GM12873 (cell line): ENCODE measurements around the gene VPS45.

Source experiments
- TF ChIP-seq, protein P1 (sequence below): IDR thresholded peaks from 2 replicates; pipeline ENCODE4 v1.5.1; 2012; ENCODE audit warnings: low read depth, mild to moderate bottlenecking, moderate library complexity, low read length, control low read depth; ENCODE audit not compliant: insufficient read depth; ENCODE audit errors: missing control alignments

The VPS45 gene

DNA sequence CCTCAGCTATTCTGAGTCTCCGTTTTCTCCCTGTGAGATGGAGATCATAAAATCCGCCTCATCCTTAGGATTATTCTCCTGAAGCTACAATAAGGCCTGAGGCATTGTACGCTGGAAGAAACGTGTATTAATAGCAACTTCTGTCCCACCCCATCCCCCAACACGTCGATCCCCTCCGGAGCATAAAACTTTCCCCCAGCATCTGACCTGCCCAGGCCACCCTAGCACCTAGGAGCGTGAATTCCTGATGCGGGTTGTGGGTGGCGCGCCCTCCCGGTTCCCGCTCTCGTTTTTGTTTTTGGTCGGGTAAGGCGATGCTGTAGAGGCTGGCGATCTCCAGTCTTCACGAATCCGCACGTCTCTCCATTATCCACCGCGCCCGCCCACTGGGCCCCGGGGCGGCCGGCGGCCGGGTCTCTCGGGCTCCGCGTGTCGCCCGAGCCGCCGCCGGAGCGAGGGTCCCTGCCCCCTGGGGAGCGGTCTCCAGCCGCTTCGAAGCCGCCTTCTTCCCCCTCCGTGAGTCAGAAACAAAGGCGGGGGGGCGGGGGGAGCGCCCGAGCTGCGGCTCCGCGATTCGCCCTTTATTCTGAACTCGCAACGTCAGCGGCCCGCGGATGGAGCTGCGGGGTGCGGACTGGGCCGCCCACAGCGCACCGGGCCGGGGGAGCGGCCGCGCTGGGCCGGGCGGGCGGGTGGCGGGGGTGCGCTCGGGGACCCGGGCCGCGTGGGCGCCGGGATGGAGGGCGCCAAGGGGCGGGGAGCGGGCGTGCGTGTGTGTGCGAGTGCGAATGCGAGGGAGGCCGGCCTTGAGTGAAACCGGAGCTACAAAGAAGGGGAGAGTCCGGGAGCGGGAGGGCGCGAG, 81.9 kb downstream of the VPS45 start, which contains the start of gene PLEKHO1:
Gene PLEKHO1 (plus strand): TSS at position 646 of the 862 bp plus-strand sequence. CDS start 342 bp downstream, outside the sequence.
- TF ChIP-seq, protein P1, sequence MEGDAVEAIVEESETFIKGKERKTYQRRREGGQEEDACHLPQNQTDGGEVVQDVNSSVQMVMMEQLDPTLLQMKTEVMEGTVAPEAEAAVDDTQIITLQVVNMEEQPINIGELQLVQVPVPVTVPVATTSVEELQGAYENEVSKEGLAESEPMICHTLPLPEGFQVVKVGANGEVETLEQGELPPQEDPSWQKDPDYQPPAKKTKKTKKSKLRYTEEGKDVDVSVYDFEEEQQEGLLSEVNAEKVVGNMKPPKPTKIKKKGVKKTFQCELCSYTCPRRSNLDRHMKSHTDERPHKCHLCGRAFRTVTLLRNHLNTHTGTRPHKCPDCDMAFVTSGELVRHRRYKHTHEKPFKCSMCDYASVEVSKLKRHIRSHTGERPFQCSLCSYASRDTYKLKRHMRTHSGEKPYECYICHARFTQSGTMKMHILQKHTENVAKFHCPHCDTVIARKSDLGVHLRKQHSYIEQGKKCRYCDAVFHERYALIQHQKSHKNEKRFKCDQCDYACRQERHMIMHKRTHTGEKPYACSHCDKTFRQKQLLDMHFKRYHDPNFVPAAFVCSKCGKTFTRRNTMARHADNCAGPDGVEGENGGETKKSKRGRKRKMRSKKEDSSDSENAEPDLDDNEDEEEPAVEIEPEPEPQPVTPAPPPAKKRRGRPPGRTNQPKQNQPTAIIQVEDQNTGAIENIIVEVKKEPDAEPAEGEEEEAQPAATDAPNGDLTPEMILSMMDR, result no peak

DNA sequence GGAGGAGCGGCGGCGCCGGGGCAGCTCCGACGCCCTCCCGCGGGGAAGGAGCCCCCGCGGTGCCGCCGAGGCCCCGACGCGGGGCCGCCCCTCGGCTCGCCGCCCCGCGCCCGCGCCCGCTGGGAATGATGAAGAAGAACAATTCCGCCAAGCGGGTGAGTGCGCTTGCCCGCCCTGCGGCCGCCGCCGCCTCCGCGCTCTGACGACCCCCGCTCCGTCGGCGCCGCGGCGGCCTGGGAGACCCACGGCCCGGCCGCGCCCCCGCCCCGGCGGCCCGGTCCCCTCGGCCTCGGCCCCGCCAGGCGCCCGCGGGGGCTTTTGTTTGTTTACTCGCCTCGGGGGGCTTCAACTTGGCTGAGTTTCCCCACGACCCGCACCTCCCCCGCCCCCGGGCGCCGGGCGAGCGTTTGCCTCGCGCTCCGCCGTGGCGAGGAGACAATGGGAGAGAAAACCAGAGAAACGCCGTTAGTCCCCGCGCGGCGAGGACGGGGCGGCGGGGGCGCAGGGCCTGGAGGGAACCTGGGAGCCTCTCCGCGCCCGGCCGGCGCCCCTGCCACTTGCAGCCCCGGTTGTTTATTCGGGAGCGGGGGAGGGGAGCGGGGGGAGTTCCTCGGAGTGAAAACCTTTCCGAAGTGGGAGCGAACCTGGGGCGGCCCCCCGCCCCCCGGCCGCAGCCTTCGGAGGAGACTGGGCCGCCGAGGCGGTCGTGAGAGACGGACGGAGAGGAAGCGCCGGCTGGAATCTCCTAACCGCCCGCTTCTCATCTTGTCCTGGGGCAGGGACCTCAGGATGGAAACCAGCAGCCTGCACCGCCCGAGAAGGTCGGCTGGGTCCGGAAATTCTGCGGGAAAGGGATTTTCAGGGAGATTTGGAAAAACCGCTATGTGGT, 82.8 kb downstream of the VPS45 start:
- TF ChIP-seq, protein P1, result no peak

DNA sequence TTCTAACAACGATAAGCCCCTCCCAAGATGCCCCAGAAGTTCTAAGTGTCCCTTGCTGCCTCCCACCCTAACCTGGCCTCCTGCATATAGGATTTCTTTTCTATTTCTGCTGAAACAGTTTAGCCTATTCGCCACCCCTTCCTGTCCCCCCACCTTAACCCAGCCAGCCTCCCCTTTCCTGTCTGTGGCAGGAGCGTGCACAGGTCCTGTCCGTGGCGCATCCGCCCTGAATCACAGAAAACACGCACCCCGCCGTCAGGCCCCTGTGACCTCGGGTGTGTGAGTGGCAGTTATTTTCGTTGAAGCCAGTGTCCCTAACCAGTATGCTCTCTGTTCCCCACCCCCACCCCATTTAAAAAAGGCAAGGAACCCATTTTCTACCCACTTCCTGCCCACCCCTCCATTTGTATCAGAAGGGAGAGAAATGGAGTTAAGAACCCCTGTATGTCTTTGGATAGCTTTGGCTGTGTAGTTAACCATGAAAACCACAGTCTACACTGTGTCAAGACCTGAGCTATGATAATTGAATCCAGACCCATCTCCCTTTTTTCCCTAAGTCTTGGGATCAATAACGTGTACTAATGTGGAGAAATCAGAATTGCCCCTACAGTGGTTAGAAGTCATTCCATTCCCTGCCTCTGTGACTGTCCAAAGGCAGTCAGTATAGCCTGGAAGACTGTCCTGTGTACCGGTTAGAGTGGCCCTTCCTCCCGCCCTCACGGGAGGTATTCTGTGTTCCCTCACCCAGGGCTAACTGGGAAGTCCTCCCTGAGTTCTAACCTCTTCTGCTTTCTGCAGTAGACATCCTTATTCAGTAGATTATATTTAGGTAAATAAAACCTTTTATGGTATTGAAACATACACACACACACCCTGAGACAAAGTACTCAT, 84.0 kb downstream of the VPS45 start:
- TF ChIP-seq, protein P1, result no peak

DNA sequence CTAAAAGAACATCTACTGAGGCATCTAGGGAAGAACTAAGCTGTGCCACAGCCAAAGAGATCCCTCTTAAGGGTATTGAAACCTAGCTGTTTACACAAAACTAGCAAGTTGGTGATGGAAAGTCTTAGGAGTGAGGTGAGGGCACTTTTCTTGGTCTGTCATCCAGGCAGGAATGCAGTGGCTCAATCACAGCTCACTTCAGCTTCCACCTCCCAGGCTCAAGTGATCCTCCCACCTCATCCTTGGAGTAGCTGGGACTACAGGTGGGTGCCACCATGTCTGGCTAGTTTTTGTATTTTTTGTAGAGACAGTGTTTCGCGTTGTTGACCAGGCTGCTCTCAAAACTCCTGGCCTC, 84.6 kb downstream of the VPS45 start:
- TF ChIP-seq, protein P1, result no peak

DNA sequence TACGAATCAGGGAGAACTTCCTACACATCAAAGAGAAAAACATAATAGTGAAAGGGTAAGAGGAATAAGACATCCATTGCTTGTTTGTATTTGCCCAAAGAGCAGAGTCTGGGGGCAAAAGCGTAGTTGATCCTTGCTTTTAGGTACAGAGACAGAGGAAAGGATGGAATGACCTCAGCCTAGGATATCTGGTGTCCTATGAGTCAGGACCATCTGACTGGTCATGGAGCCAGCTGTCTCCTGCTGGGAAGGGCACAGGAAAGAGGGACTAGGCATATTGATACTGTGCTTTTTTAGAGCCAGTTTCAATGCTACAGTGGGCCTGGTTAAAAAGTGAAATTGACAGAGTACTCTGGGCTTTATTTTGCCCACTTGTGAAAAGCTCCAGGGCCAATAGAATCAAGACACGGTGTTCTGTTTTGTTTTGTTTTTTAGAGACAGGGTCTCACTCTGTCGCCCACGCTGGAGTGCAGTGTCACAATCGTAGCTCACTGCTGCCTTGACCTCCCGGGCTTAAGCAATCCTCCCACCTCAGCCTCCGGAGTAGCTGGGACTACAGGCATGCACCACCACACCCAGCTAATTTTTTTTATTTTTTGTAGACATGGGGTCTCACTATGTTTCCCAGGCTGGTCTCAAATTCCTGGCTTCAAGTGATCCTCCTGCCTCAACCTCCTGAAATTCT, 85.3 kb downstream of the VPS45 start:
- TF ChIP-seq, protein P1, result no peak

DNA sequence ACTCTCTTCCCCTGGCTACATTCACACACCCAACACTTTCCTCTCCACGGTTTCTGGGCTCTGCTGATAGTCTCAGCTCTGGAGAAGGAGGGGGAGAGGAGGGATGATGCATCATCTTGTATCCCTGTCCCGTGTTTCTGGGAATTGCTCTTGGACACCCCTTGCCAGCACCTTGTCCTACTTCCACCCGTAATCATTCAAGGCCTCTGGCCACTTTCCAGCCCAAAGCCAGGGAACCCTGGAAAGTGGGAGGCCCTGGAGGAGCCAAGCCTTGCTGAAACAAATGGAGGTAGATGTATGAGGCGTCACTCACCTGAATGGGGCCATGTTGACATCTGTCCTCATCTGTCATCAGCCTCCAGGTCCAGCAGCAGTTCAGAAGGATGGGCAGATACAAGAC, 86.6 kb downstream of the VPS45 start:
- TF ChIP-seq, protein P1, result no peak
